Measurements from ENCODE around the gene GMPR2.

Gene GMPR2

DNA sequence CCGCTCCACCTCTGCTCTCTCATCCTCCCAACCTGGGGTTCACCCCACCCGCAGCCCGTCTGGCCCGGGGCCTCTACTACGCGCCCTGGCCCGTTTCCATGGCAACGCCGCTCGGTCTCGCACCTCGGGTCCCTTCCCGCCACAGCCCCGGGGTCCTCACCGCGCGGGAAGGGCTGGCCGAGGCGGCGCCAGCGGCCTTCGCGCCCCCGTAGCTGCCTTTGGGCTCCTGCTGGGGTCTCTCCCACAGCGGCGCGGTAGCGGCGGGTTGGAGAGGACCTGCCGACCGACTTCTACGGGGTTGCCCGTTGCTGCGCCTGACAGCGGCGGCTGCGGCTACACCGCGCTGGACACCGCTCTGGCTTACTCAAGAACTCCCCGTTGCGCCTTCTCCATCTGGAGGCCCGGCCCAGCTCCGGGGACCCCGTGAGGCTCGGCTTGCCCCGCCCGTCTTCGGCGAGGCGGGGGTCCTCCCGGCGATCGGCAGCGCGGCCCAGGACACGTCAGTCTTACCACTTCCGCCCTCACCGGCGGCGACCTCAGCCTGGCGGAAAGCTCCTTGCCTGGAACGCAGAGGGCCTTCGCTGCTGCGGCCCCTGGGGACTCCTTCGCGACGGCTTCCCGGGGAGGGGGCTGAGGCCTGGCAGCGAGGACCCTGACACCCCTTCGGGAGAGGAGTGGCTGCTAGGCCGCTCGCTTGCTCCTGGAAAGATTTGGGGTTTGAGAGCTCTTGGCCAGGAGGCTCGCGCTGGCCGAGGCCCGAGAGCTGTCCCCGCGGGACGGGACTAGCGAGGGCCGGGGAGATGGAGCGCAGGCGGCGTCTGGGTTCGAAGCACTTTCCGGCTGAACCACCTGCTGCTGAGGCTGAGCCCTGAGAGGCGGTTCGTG, 37.3 kb upstream of the GMPR2 start, which contains the start of gene TM9SF1:
TSS of gene TM9SF1 (minus strand) at position 256 of the 885 bp plus-strand sequence. CDS start 422 bp downstream, outside the sequence.
- TF ChIP-seq CEBPB (IDR thresholded peaks at IDR 0.05) (no peak), YY1 (IDR thresholded peaks at IDR 0.05; ENCODE audit: low read depth) (peak; percentile 66; the same call in 1 of the 2 replicates), EP300 (IDR thresholded peaks at IDR 0.05; ENCODE audit: borderline replicate concordance) (no peak; the same call in 1 of the 2 replicates), TEAD4 (IDR thresholded peaks at IDR 0.05) (peak; percentile 51), NFIC (IDR thresholded peaks at IDR 0.05) (no peak; the same call in 1 of the 2 replicates), ZBTB7A (IDR thresholded peaks at IDR 0.05; ENCODE audit: low read depth) (peak; percentile 37; the same call in 1 of the 2 replicates), FOXM1 (IDR thresholded peaks at IDR 0.05; ENCODE audit: borderline replicate concordance, low read depth) (0 out of 2 replicates have a peak, but pooled peaks have one; percentile 27), EGR1 (IDR thresholded peaks at IDR 0.05) (no peak; the same call in 1 of the 2 replicates), CREB1 (IDR thresholded peaks at IDR 0.05; ENCODE audit: low read depth) (peak; percentile 77), RAD21 (IDR thresholded peaks at IDR 0.05; ENCODE audit: low read depth) (no peak), TAF1 (IDR thresholded peaks at IDR 0.05; ENCODE audit: low read depth) (peak; percentile 66; the same call in 1 of the 2 replicates), TCF12 (IDR thresholded peaks at IDR 0.05; ENCODE audit: low read depth) (no peak)
- TF ChIP-seq, protein P1, sequence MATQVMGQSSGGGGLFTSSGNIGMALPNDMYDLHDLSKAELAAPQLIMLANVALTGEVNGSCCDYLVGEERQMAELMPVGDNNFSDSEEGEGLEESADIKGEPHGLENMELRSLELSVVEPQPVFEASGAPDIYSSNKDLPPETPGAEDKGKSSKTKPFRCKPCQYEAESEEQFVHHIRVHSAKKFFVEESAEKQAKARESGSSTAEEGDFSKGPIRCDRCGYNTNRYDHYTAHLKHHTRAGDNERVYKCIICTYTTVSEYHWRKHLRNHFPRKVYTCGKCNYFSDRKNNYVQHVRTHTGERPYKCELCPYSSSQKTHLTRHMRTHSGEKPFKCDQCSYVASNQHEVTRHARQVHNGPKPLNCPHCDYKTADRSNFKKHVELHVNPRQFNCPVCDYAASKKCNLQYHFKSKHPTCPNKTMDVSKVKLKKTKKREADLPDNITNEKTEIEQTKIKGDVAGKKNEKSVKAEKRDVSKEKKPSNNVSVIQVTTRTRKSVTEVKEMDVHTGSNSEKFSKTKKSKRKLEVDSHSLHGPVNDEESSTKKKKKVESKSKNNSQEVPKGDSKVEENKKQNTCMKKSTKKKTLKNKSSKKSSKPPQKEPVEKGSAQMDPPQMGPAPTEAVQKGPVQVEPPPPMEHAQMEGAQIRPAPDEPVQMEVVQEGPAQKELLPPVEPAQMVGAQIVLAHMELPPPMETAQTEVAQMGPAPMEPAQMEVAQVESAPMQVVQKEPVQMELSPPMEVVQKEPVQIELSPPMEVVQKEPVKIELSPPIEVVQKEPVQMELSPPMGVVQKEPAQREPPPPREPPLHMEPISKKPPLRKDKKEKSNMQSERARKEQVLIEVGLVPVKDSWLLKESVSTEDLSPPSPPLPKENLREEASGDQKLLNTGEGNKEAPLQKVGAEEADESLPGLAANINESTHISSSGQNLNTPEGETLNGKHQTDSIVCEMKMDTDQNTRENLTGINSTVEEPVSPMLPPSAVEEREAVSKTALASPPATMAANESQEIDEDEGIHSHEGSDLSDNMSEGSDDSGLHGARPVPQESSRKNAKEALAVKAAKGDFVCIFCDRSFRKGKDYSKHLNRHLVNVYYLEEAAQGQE (IDR thresholded peaks at IDR 0.05; ENCODE audit: low read depth), result no peak
- TF ChIP-seq, protein P2, sequence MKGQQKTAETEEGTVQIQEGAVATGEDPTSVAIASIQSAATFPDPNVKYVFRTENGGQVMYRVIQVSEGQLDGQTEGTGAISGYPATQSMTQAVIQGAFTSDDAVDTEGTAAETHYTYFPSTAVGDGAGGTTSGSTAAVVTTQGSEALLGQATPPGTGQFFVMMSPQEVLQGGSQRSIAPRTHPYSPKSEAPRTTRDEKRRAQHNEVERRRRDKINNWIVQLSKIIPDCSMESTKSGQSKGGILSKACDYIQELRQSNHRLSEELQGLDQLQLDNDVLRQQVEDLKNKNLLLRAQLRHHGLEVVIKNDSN (IDR thresholded peaks at IDR 0.05), result no peak
- TF ChIP-seq, protein P3, sequence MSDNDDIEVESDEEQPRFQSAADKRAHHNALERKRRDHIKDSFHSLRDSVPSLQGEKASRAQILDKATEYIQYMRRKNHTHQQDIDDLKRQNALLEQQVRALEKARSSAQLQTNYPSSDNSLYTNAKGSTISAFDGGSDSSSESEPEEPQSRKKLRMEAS (IDR thresholded peaks at IDR 0.05), result peak; percentile 99

- TF ChIP-seq, protein P1 (IDR thresholded peaks at IDR 0.05; ENCODE audit: low read depth), result no peak
- TF ChIP-seq NFIC (IDR thresholded peaks at IDR 0.05) (no peak), ZBTB7A (IDR thresholded peaks at IDR 0.05; ENCODE audit: low read depth) (no peak), TEAD4 (IDR thresholded peaks at IDR 0.05) (no peak), EGR1 (IDR thresholded peaks at IDR 0.05) (no peak), FOXM1 (IDR thresholded peaks at IDR 0.05; ENCODE audit: borderline replicate concordance, low read depth) (no peak), YY1 (IDR thresholded peaks at IDR 0.05; ENCODE audit: low read depth) (no peak), CREB1 (IDR thresholded peaks at IDR 0.05; ENCODE audit: low read depth) (no peak), TAF1 (IDR thresholded peaks at IDR 0.05; ENCODE audit: low read depth) (no peak), CEBPB (IDR thresholded peaks at IDR 0.05) (no peak), EP300 (IDR thresholded peaks at IDR 0.05; ENCODE audit: borderline replicate concordance) (no peak)
- TF ChIP-seq, protein P3 (IDR thresholded peaks at IDR 0.05), result no peak
- TF ChIP-seq, protein P2 (IDR thresholded peaks at IDR 0.05), result no peak
Measured at GRCh38 chr14:24196071-24197055, 36.4 kb upstream of the GMPR2 start.

GRCh38 chr14:24197056-24197450, 35.7 kb upstream of the GMPR2 start:
- TF ChIP-seq TCF12 (IDR thresholded peaks at IDR 0.05; ENCODE audit: low read depth) (no peak), CREB1 (IDR thresholded peaks at IDR 0.05; ENCODE audit: low read depth) (no peak), EGR1 (IDR thresholded peaks at IDR 0.05) (no peak), TEAD4 (IDR thresholded peaks at IDR 0.05) (no peak), RAD21 (IDR thresholded peaks at IDR 0.05; ENCODE audit: low read depth) (no peak), YY1 (IDR thresholded peaks at IDR 0.05; ENCODE audit: low read depth) (no peak), FOXM1 (IDR thresholded peaks at IDR 0.05; ENCODE audit: borderline replicate concordance, low read depth) (no peak), ZBTB7A (IDR thresholded peaks at IDR 0.05; ENCODE audit: low read depth) (no peak), NFIC (IDR thresholded peaks at IDR 0.05) (no peak), EP300 (IDR thresholded peaks at IDR 0.05; ENCODE audit: borderline replicate concordance) (no peak), CEBPB (IDR thresholded peaks at IDR 0.05) (no peak)
- TF ChIP-seq, protein P2 (IDR thresholded peaks at IDR 0.05), result no peak
- TF ChIP-seq, protein P1 (IDR thresholded peaks at IDR 0.05; ENCODE audit: low read depth), result no peak
- TF ChIP-seq, protein P3 (IDR thresholded peaks at IDR 0.05), result no peak
